Measurements from ENCODE around the gene USP5.
"Not testable (repeated sequence)": the region's sequence is repeated elsewhere in the genome, so short reads cannot be mapped to it uniquely, and the experiment has no call there.

GRCh38 chr12:6889775-6890573, 38.0 kb downstream of the USP5 start:
- TF ChIP-seq SP1 (IDR thresholded peaks at IDR 0.05; ENCODE audit: low read depth); MAX (IDR thresholded peaks at IDR 0.05); REST (IDR thresholded peaks at IDR 0.05; ENCODE audit: low read depth); CTCF (IDR thresholded peaks at IDR 0.05 in 2 of 3, conservative IDR thresholded peaks at IDR 0.05 in 1 of 3; ENCODE audit: borderline replicate concordance in 1 of 3, insufficient read depth in 1 of 3, low read depth in 2 of 3, low read length in 2 of 3); EZH2 (IDR thresholded peaks at IDR 0.05); POLR2A (IDR thresholded peaks at IDR 0.05; ENCODE audit: borderline replicate concordance, extremely low read depth, insufficient read depth, insufficient read length); SIN3A (IDR thresholded peaks at IDR 0.05; ENCODE audit: low read depth): not testable (repeated sequence)
